22Rv1 (cell line): ENCODE results near the gene CREBL2.
"Not testable (repeated sequence)": the region's sequence is repeated elsewhere in the genome, so short reads cannot be mapped to it uniquely, and the experiment has no call there.

Experiments
- H3K27ac ChIP-seq: fragments of 450-650 bp; 2 replicates; pipeline ENCODE4 v1.5.1; 2017
- ZFX ChIP-seq: fragments of 450-650 bp; IDR thresholded peaks from 2 replicates; pipeline ENCODE4 v1.6.1; 2017; ENCODE audit warnings: antibody characterized with exemption, borderline replicate concordance
- TF ChIP-seq, protein P1 (sequence below): fragments of 450-650 bp; IDR thresholded peaks from 2 replicates; pipeline ENCODE4 v1.5.1; 2017; ENCODE audit warnings: mild to moderate bottlenecking

The CREBL2 gene

DNA sequence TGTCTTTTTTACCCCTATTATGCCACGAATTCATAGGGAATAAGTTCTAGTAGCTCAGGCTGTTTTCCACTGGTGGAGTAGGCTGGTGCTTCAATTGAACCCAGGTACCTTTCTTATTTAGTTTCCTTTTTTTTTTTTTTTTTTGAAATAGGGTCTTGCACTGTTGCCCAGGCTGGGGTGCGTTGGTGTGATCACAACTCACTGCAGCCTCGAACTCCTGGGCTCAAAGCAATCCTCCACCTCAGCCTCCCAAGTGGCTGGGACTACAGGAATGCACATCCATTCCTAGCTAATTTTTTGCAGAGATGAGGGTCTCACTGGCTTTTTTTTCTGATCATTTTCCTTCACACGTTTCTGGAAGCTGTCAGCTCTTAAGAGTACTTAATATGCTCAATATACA is 2.7 kb downstream of the CREBL2 start:
- H3K27ac ChIP-seq: no peak overlapping the region
- TF ChIP-seq, protein P1, sequence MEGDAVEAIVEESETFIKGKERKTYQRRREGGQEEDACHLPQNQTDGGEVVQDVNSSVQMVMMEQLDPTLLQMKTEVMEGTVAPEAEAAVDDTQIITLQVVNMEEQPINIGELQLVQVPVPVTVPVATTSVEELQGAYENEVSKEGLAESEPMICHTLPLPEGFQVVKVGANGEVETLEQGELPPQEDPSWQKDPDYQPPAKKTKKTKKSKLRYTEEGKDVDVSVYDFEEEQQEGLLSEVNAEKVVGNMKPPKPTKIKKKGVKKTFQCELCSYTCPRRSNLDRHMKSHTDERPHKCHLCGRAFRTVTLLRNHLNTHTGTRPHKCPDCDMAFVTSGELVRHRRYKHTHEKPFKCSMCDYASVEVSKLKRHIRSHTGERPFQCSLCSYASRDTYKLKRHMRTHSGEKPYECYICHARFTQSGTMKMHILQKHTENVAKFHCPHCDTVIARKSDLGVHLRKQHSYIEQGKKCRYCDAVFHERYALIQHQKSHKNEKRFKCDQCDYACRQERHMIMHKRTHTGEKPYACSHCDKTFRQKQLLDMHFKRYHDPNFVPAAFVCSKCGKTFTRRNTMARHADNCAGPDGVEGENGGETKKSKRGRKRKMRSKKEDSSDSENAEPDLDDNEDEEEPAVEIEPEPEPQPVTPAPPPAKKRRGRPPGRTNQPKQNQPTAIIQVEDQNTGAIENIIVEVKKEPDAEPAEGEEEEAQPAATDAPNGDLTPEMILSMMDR: no peak
- no peak for TF ChIP-seq ZFX

DNA sequence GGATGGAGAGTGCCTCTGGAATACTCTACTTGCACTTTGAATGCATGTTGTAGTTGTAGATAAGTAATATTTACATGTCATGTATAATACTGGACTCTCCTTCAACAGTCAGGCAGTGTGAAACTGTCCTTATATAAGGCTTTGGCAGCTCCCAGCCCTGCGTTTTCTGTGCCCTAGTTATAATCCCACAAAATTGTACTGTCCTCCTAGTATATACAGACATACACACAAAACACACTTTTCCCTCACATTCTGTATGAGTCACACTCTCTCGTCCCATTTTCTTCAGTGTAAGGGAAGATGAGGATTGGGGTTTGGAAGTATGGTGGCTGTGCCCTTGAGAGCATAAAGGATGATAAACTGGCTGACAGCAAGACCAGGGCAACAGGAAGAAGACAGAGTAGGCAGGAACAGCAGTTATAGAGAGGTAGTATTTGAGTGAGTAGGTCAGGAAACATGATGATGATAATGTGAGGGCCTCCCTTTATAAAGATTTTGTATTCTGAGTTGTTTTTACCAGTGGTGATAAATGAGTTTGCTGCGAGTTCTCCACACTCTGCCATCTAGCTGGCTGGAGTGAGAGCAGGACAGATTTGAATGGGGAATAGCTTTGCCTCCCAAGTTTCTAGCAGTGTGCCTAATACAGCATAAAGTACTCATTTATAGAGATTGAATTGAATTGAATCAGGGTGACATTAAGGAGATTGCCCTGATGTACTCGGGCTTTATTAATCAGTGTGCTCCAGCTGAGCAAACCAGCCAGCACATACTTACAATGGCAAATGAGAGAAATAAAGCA is 5.0 kb downstream of the CREBL2 start:
- TF ChIP-seq, protein P1: no peak
- no peak for TF ChIP-seq ZFX
- peak overlapping the region; percentile 6; the same call in 1 of the 2 replicates for H3K27ac ChIP-seq

DNA sequence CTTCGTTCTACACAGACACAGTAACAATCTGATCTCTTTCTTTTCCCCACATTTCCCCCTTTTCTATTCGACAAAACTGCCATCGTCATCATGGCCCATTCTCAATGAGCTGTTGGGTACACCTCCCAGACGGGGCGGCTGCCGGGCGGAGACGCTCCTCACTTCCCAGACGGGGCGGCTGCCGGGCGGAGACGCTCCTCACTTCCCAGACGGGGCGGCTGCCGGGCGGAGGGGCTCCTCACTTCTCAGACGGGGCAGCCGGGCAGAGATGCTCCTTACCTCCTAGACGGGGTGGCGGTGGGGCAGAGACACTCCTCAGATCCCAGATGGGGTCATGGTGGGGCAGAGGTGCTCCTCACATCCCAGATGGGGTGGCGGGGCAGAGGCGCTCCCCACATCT is 6.4 kb downstream of the CREBL2 start:
- not testable (repeated sequence) for H3K27ac ChIP-seq

DNA sequence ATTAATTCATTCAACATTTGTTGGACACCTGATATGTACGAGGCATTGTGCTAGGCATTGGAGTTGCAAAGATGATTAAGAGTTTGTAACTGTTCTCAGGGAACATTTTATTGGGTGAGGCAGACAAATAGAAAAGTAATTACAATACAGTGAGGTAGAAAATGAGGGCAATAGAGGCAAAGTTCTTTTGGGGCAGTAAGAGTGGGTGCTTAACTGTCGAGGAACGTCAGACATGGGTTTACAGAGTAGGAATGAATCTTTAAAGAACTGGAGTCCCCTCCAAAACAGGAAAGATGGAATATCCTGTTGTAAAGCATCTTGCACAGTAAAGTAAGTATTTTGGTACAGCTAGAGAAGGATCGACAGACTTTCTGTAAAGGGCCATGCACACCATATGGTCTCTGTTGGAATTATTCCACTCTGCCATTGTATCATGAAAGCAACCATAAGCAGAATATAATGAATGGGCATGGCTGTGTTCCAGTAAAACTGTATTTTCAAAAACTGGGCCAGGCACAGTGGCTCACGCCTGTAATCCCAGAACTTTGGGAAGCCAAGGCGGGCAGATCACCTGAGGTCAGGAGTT is 9.1 kb downstream of the CREBL2 start:
- TF ChIP-seq ZFX: no peak
- TF ChIP-seq, protein P1: no peak
- H3K27ac ChIP-seq: peak overlapping the region; percentile 49

DNA sequence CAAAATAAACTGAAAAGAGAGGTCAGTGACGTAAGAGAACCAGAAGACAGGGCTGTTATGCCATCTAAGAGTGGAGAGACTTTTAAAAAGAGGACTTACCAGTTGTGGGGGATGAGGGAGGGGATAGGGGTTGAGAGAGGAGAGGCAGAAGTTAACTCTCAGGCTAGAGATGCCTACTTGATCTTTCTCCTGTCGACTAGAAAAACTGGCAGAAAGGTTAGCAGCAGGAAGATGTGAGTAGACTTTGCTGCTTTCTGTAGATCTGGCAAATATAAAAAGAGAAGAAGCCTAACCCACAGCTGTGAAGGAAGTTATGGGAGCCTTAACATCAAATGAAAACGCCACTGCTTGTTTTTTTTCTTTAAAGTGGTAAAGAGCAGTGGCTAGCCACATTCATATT is 10.7 kb downstream of the CREBL2 start:
- TF ChIP-seq, protein P1: no peak
- TF ChIP-seq ZFX: no peak
- H3K27ac ChIP-seq: no peak overlapping the region

DNA sequence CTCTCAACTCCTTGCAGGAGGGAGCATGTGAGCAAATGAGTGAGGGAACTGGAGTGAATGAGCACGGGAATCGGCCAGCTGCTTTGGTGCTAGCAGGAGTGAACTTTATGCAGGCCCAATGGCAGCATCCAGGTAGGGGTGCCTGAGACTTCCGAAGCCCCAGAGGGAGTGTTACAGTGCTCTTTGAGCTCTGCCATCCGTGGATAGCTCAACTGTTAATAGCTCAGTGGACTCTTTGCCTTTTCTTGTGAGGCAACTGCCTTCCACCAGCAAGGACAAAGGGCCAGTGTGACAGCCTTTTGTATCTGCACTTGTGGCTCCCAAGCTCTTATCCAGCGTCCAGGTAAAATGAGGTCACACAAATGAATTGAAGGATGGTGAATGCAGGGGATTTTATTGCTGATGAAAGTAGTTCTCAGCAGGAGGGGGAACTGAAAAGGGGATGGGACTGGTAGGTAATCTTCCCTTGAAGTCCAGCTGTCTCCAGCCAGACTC is 12.9 kb downstream of the CREBL2 start:
- TF ChIP-seq ZFX: no peak
- TF ChIP-seq, protein P1: no peak

DNA sequence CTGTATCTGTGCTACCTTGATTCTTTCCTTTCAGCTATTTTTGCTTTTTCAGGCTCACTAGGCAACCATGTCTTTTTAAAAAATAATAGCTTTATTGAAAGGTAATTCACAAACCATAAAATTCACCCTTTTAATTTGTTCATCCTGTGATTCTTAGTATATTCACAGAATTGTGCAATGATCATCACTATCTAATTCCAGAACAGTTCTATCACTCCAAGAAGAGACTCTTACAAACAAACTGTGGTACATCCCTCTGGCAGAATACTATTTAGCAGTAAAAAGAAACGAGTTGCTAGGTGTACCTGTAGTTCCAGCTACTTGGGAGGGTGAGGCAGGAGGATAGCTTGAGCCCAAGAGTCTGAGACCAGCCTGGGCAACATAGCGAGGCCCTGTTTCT is 14.8 kb downstream of the CREBL2 start:
- TF ChIP-seq, protein P1: no peak
- no peak for TF ChIP-seq ZFX
- no peak overlapping the region for H3K27ac ChIP-seq

More for the DNA sequence above, 12.9 kb downstream of the CREBL2 start:
- no peak overlapping the region for H3K27ac ChIP-seq
